ENCODE results near the gene TEX10. TPM values are rescaled to one million over a fixed set of nuclear protein-coding genes. Genes with fewer than 3 reads are reported as not detected.

TEX10 gene
- total RNA-seq, 1 experiment from 2014 or later, result 31.1 TPM

DNA sequence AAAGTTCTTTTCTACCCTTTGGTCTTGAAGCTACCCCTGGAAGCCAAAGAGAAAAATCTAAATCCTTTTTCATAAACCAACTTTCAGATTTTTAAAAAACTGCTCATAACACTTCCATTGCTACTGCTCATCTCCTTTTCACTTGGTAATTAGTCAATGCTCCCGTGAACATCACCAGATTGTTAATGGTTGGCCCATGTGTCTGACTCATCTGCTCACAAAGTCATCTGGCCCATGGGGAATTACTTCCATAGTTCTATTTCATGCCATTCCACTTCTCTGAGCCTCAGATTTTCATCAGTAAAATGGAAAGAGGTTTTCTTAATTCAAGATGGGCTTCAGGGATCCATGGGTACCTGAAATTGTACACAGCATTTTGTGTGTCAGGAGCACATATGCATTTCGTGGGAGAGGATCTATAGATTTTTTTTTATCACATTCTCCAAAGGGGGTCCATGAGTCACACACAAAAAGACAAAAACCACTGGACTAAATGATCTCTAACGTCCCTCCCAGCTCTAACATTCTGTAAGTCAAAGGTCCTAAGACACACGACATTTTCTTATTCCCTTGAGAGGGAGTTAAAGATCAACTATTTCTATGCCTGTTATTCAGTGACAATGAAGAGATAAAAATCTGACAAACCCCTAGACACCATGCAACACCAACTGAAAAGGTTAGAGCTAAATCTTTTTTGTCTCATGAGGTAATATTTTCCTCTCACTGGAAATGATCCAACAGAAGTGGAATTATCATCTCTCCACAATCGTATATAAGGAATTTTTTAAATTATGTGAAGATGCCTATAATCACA lies 75.4 kb downstream of the TEX10 start:
- TF ChIP-seq CTCF (IDR thresholded peaks at IDR 0.05; ENCODE audit: insufficient read depth in 1 of 2, low read depth in 1 of 2, low read length in 1 of 2, severe bottlenecking in 1 of 2, unreplicated experiment in 1 of 2), result no peak
- BruUV-seq (replicated peaks), result no TSS peak
- POLR2A ChIA-PET, result no interaction called here

DNA sequence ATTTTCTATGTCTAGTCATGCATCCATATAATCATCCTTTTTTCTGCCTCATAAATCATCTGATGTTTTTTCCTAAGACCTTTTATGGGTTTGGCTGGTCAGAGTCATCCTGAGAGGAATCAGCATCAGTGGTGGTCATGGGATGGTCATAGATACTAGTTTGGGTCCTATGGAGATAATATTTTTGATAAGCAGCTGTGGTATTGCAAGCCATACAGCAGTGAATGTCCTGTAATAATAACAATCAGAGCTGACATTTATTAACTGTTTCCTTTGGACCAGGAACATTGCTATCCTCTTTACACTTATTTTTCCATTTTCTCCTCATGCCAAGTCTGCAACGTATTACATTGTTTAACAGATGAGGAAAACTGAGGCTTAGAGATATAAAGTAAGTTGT lies 83.1 kb downstream of the TEX10 start:
- H3K9me3 Mint-ChIP-seq (ENCODE audit: unreplicated experiment), result no peaks in the 10 kb centered on the region
- H3K27ac Mint-ChIP-seq (ENCODE audit: unreplicated experiment), result no peak overlapping the region
- DNase-seq, result no peak
- POLR2A ChIA-PET, result no interaction called here
- H3K27me3 Mint-ChIP-seq (ENCODE audit: insufficient read depth, unreplicated experiment), result no peaks in the 10 kb centered on the region
- H3K4me3 Mint-ChIP-seq (ENCODE audit: unreplicated experiment), result no peak overlapping the region
- peaks cover 11% of the 10 kb centered on the region; the same call in 1 of the 2 replicates for H3K4me1 ChIP-seq
- CTCF ChIA-PET, result no interaction called here
- H3K27me3 ChIP-seq (replicated peaks; ENCODE audit: control insufficient read depth, insufficient read depth, low read length), result no peaks in the 10 kb centered on the region
- no TSS peak for BruUV-seq (replicated peaks)
- H3K4me1 Mint-ChIP-seq (ENCODE audit: low read depth, unreplicated experiment), result no peaks in the 10 kb centered on the region
- no peaks in the 10 kb centered on the region for H3K36me3 ChIP-seq (ENCODE audit: control insufficient read depth, insufficient read depth, low read length)
- no peak for TF ChIP-seq CTCF (IDR thresholded peaks at IDR 0.05; ENCODE audit: insufficient read depth in 1 of 2, low read depth in 1 of 2, low read length in 1 of 2, severe bottlenecking in 1 of 2, unreplicated experiment in 1 of 2)
- H3K9me3 ChIP-seq, result no peaks in the 10 kb centered on the region
- intact Hi-C loops (cut with micrococcal nuclease; ENCODE audit: unreplicated experiment), result no loop called here
- peaks cover 16% of the 10 kb centered on the region for H3K36me3 Mint-ChIP-seq (ENCODE audit: insufficient read depth, unreplicated experiment)
- H3K4me3 ChIP-seq (ENCODE audit: low read depth, low read length), result no peak overlapping the region

More for the DNA sequence above, 75.4 kb downstream of the TEX10 start:
- Histone ChIP-seq H3K4me3 (ENCODE audit: low read depth, low read length) (no peak overlapping the region), H3K27me3 (replicated peaks; ENCODE audit: control insufficient read depth, insufficient read depth, low read length) (no peaks in the 10 kb centered on the region), H3K36me3 (ENCODE audit: control insufficient read depth, insufficient read depth, low read length) (no peaks in the 10 kb centered on the region), H3K4me1 (no peaks in the 10 kb centered on the region), H3K9me3 (no peaks in the 10 kb centered on the region)
- no peak for DNase-seq
- intact Hi-C loops (cut with micrococcal nuclease; ENCODE audit: unreplicated experiment), result no loop called here
- Mint-ChIP-seq H3K4me3 (ENCODE audit: unreplicated experiment) (no peak overlapping the region), H3K36me3 (ENCODE audit: insufficient read depth, unreplicated experiment) (peaks cover 16% of the 10 kb centered on the region), H3K9me3 (ENCODE audit: unreplicated experiment) (no peaks in the 10 kb centered on the region), H3K27ac (ENCODE audit: unreplicated experiment) (no peak overlapping the region), H3K27me3 (ENCODE audit: insufficient read depth, unreplicated experiment) (no peaks in the 10 kb centered on the region), H3K4me1 (ENCODE audit: low read depth, unreplicated experiment) (no peaks in the 10 kb centered on the region)
- CTCF ChIA-PET, result no interaction called here

- H3K36me3 Mint-ChIP-seq (ENCODE audit: insufficient read depth, unreplicated experiment), result peaks cover 4% of the 10 kb centered on the region
- ChIA-PET POLR2A (no interaction called here), CTCF (no interaction called here)
- Histone ChIP-seq H3K4me1 (peaks cover 11% of the 10 kb centered on the region; the same call in 1 of the 2 replicates), H3K27me3 (replicated peaks; ENCODE audit: control insufficient read depth, insufficient read depth, low read length) (no peaks in the 10 kb centered on the region), H3K4me3 (ENCODE audit: low read depth, low read length) (no peak overlapping the region), H3K36me3 (ENCODE audit: control insufficient read depth, insufficient read depth, low read length) (no peaks in the 10 kb centered on the region), H3K9me3 (no peaks in the 10 kb centered on the region)
- intact Hi-C loops (cut with micrococcal nuclease; ENCODE audit: unreplicated experiment), result no loop called here
- H3K27me3 Mint-ChIP-seq (ENCODE audit: insufficient read depth, unreplicated experiment), result no peaks in the 10 kb centered on the region
- no TSS peak for BruUV-seq (replicated peaks)
- no peak for DNase-seq
- no peaks in the 10 kb centered on the region for H3K9me3 Mint-ChIP-seq (ENCODE audit: unreplicated experiment)
- H3K4me3 Mint-ChIP-seq (ENCODE audit: unreplicated experiment), result no peak overlapping the region
- no peaks in the 10 kb centered on the region for H3K4me1 Mint-ChIP-seq (ENCODE audit: low read depth, unreplicated experiment)
- TF ChIP-seq CTCF (IDR thresholded peaks at IDR 0.05; ENCODE audit: insufficient read depth in 1 of 2, low read depth in 1 of 2, low read length in 1 of 2, severe bottlenecking in 1 of 2, unreplicated experiment in 1 of 2), result no peak
- H3K27ac Mint-ChIP-seq (ENCODE audit: unreplicated experiment), result no peak overlapping the region
These were observed 84.5 kb downstream of the TEX10 start for GRCh38 chr9:100268271-100268670.

Data from Caco-2 (cell line).